HG02938 (cell line): ENCODE measurements around the gene PNMA6E.

Source experiments
- ATAC-seq: cut with Tn5 transposase; IDR thresholded peaks from one replicate; pipeline ENCODE4 v1.9.1; 2021; ENCODE audit warnings: mild to moderate bottlenecking, moderate library complexity; ENCODE audit not compliant: unreplicated experiment

Gene PNMA6E

DNA sequence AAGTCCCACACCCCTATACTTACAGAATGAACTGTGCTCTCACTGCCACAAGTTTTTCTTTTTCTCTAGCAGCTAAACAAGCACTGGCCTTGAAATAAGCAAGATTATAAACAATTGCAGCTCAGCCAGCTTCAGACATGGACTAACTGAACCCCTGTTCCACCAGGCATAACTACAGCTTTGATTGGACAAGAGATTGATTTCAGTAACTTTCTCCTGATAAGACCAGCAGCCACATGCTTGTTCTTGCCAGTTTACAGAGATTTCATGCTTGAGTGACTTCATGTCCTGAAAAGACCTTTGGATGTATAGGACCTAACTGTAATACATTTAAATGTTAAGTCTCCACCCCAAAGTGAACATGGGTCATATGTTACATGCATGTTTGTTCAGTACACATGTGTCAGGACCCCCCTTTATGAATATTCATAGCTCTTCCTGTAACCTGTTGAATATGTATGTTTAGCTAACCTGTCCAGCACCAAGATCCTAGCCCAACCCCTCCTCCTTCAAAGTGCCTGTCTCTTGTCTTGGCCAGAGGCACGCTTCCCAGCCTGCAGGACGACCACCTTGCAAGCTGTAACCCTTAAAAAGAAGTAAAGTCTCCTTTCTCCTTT is 39.3 kb downstream of the PNMA6E start:
- ATAC-seq = no peak

DNA sequence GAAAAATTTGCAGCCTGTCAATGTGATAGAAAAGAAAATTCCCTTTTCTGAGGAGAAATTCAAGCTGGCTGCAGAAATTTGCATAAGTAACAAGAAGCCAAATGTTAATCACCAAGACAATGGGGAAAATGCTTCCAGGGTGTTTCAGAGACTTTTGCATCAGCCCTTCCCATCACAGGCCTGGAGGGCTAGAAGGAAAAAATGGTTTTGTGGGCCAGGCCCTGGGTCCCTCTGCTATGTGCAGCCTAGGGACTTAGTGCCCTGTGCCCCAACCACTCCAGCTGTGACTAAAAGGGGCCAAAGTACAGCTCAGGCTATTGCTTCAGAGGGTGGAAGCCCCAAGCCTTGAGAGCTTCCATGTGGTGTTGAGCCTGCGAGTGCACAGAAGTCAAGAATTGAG is 43.3 kb downstream of the PNMA6E start:
- no peak for ATAC-seq

DNA sequence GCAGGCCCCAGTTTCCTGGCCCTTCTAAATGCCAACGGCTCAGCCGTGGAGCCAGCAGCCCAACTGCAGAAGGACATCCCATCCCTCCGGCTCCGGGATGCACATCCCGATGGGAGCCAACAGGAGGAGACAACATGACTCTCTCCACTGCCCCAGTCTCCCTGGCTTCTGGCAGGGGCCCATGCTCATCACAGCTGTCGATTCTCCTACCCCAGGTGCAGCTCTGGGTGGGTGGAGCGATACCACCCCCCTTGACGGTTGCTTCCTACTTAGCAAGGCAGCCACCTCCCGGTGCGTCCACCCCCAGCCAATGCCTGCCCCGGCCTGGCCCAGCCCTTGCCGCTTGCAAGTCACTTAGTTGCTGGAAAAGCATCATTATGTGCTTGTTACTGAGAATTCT is 47.7 kb downstream of the PNMA6E start:
- no peak for ATAC-seq

DNA sequence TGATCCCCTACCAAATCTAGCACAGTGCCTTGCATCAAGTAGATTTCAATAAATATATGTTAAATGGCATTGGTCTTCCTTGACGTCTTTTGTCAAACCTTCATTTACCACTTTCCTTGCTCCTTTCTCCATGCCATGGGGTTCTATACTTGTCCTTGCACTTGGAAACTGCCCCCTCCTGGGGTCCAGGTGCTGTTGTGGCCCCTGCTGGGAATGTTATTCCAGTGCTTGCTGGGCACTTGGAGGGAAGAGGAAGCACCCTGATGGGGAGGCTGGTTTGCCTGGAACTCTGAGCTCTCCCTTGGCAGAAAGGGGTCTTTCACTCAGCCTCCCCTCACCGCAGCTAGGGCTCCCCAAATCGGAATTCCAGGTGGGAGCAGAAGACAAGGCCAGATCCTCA is 48.3 kb downstream of the PNMA6E start:
- no peak for ATAC-seq

DNA sequence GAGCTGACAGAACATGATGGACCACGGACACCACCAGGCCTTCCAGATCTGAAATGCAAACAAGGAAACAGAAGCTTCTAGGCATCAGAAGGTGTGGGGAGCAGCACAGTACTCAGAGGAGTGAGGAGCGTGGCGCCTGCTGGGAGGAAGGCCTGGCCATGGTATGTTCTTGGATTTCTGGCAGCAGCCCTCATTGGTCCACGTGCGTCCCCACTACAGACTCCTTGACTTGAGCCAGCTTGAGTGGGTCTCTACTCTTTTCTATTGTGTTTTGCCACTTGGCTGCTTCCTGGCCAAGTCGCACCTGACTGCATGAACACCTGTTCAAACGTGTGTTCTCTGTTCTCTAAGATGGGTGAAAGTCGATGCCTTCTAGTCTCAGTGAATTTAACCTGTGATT is 49.2 kb downstream of the PNMA6E start:
- ATAC-seq = no peak

DNA sequence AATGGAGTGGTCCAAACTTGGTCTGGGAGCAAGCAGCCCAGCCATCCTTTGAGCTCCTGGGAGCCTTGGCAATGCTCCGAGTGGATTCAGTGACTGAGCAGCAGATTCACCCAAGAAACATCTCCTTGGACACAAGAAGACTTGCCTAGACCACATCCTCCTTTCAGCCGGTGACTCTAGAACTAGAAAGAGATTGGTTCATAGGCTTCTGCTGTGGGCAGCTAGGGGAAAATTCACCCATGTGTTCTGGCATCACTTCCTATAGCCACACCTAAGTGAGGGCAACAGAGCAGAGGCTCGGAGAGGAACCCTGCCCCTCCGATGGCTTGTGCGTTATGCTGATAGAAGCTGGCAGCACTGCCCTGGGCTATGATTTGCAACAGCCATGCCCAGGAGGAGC is 51.2 kb downstream of the PNMA6E start:
- no peak for ATAC-seq

DNA sequence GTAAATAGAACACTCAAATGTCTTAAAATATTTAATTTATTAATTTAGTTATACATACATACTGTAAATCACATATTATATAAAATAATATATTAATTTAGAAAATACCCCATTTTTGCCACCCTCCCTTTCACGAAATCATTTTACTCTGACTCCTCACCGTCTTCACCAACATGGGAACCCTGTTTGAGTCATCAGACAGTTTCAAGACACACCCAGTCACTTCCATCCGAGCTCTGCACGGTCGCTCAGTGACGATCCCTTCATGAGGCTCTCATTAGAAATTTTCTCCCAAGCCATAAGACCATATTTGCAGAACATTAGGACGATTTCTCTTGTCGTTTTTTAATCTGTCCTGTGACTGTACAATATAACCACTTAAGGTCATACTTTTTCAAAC is 52.7 kb downstream of the PNMA6E start:
- no peak for ATAC-seq

DNA sequence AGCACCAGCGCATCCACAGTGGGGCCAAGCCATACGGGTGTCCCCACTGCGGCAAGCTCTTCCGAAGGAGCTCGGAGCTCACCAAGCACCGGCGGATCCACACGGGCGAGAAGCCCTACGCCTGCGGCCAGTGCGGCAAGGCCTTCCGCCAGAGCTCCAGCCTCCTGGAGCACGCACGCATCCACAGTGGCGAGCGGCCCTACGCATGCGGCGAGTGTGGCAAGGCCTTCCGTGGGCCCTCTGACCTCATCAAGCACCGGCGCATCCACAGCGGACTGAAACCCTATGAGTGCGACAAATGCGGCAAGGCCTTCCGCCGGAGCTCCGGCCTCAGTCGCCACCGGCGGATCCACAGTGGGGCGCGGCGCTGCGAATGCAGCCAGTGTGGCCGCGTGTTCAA is 53.6 kb downstream of the PNMA6E start:
- no peak for ATAC-seq
